Measurements from ENCODE around the gene PDZD2.

DNA sequence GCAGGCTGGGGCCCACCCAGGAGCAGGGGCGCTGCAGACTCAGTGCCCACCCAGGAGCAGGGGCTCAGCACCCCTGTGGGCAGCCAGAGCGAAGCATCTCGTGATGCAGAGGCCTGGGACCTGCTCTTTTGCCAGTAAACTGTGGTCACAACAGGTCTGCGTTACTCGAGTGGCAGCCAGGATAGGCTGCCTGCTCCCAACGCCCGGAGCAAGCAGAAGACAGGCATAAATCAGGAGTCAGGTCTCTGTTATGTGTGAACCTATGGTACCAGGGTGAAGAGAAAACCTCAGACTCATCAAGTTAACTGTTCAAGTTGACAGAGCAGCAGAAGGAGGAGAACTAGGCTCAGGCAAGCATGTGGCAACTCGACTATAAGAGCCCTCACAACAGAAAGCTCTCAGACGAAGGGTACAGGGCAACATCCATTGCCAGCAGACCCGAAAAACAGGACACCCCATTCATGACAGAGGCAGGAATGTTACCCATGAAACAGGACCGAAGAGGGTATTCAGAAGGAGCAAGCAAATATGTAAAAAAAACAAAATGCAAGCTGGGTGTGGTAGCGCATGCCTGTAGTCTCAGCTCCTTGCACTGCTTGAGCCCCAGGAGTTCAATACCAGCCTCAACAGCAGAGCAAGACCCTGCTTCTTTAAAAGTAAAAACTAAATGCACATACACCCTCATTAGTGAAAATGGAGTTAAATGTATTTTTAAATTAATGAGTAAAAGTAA is 463.5 kb downstream of the PDZD2 start:
- TF ChIP-seq POLR2A (IDR thresholded peaks at IDR 0.05) = no peak
- TF ChIP-seq, protein P1, sequence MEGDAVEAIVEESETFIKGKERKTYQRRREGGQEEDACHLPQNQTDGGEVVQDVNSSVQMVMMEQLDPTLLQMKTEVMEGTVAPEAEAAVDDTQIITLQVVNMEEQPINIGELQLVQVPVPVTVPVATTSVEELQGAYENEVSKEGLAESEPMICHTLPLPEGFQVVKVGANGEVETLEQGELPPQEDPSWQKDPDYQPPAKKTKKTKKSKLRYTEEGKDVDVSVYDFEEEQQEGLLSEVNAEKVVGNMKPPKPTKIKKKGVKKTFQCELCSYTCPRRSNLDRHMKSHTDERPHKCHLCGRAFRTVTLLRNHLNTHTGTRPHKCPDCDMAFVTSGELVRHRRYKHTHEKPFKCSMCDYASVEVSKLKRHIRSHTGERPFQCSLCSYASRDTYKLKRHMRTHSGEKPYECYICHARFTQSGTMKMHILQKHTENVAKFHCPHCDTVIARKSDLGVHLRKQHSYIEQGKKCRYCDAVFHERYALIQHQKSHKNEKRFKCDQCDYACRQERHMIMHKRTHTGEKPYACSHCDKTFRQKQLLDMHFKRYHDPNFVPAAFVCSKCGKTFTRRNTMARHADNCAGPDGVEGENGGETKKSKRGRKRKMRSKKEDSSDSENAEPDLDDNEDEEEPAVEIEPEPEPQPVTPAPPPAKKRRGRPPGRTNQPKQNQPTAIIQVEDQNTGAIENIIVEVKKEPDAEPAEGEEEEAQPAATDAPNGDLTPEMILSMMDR (IDR thresholded peaks at IDR 0.05 in 4 of 5, conservative IDR thresholded peaks at IDR 0.05 in 1 of 5) = no peak

All from gastrocnemius medialis (tissue), 4 donors.